Mesendoderm (in vitro differentiated cells): Measurements from ENCODE around the gene PDHX.
"Not testable (repeated sequence)": the region's sequence is repeated elsewhere in the genome, so short reads cannot be mapped to it uniquely, and the experiment has no call there.

Experiments
- DNase-seq: peaks from one replicate; pipeline ENCODE4 v3.0.0; 2013
- H2AK5ac ChIP-seq: 2 replicates; pipeline ENCODE4 v1.6.1; 2013; ENCODE audit warnings: low read length, inconsistent platforms
- H2BK120ac ChIP-seq: 2 replicates; pipeline ENCODE4 v1.6.1; 2013; ENCODE audit warnings: low read depth, mild to moderate bottlenecking, low read length, moderate library complexity, mixed read lengths
- H2BK15ac ChIP-seq: replicated peaks from 2 replicates; pipeline ENCODE4 v1.6.1; 2013; ENCODE audit warnings: low read depth, mild to moderate bottlenecking, moderate library complexity
- H2BK5ac ChIP-seq: 2 replicates; pipeline ENCODE4 v1.6.1; 2013; ENCODE audit warnings: low read length, inconsistent platforms
- H3K18ac ChIP-seq: 2 replicates; pipeline ENCODE4 v1.6.1; 2013; ENCODE audit warnings: mild to moderate bottlenecking, low read length, mixed read lengths
- H3K23ac ChIP-seq: one replicate; pipeline ENCODE4 v1.6.1; 2013; ENCODE audit warnings: low read length
- H3K27ac ChIP-seq: 2 replicates; pipeline ENCODE4 v1.5.1; 2013; ENCODE audit warnings: low read depth, mild to moderate bottlenecking, inconsistent platforms, low read length, moderate library complexity
- H3K27me3 ChIP-seq: 2 replicates; pipeline ENCODE4 v1.6.1; 2013; ENCODE audit warnings: low read length, control low read depth, mild to moderate bottlenecking, inconsistent platforms; ENCODE audit not compliant: insufficient read depth, poor library complexity
- H3K36me3 ChIP-seq: 2 replicates; pipeline ENCODE4 v1.6.1; 2013; ENCODE audit warnings: low read length, inconsistent platforms; ENCODE audit not compliant: control insufficient read depth, insufficient read depth
- H3K4ac ChIP-seq: one replicate; pipeline ENCODE4 v1.6.1; 2013; ENCODE audit warnings: low read depth, mild to moderate bottlenecking, low read length, moderate library complexity
- H3K4me1 ChIP-seq: 2 replicates; pipeline ENCODE4 v1.6.1; 2013; ENCODE audit warnings: low read depth, low read length, inconsistent platforms; ENCODE audit not compliant: control insufficient read depth
- H3K4me2 ChIP-seq: 2 replicates; pipeline ENCODE4 v1.6.1; 2013; ENCODE audit warnings: low read length
- H3K4me3 ChIP-seq: 2 replicates; pipeline ENCODE4 v1.5.1; 2013; ENCODE audit warnings: mild to moderate bottlenecking, low read length
- H3K56ac ChIP-seq: one replicate; pipeline ENCODE4 v1.6.1; 2013; ENCODE audit warnings: low read length
- H3K79me1 ChIP-seq: 2 replicates; pipeline ENCODE4 v1.6.1; 2013; ENCODE audit warnings: low read length, inconsistent platforms
- H3K79me2 ChIP-seq: 2 replicates; pipeline ENCODE4 v1.6.1; 2013; ENCODE audit warnings: mild to moderate bottlenecking, low read length; ENCODE audit not compliant: control insufficient read depth, insufficient read depth
- H3K9ac ChIP-seq: 2 replicates; pipeline ENCODE4 v1.6.1; 2013; ENCODE audit warnings: low read length, inconsistent platforms
- H4K5ac ChIP-seq: one replicate; pipeline ENCODE4 v1.6.1; 2013; ENCODE audit warnings: low read length
- H4K8ac ChIP-seq: one replicate; pipeline ENCODE4 v1.6.1; 2013; ENCODE audit warnings: low read depth, mild to moderate bottlenecking, control low read depth, low read length, moderate library complexity
- WGBS: extraction: QIAGEN DNeasy Blood & Tissue Kit; methylation state at CpG from one replicate; pipeline ENCODE4 v1.1.7; 2013; ENCODE audit warnings: low lambda C conversion rate, missing lambda C conversion rate; ENCODE audit not compliant: insufficient coverage; ENCODE audit errors: extremely low coverage; 5-methylcytosine and 5-hydroxymethylcytosine counted together

Gene PDHX

DNA sequence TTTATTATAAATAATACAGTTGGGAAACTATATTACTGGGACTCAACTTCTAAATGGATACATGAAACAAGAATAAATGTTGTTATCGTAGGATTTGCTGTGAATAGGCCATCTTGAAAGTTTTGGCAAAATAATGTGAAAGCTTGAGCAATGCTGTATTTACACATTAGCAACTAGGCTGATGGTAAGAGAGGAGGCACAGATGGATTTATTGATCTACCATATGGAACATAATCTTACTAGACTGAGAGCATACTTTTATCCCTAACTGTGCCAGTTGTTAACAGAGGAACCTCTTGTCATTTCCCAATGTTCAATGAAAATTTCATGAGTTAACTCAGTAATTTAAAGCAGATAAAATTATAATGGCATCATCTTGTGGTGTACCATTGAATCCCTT, 23.0 kb upstream of the PDHX start:
- Histone ChIP-seq H3K36me3 (no peaks in the 10 kb centered on the region), H3K4ac (no peak overlapping the region), H3K27ac (no peak overlapping the region), H3K4me1 (no peaks in the 10 kb centered on the region), H3K4me3 (no peak overlapping the region), H2BK15ac (no peak overlapping the region), H2BK120ac (no peak overlapping the region), H3K56ac (no peak overlapping the region), H3K18ac (no peak overlapping the region), H3K23ac (no peak overlapping the region), H4K8ac (no peak overlapping the region), H3K27me3 (no peaks in the 10 kb centered on the region), H3K9ac (no peak overlapping the region), H3K79me1 (no peaks in the 10 kb centered on the region), H4K5ac (no peak overlapping the region), H2BK5ac (no peak overlapping the region), H3K4me2 (no peak overlapping the region), H3K79me2 (peaks cover 2% of the 10 kb centered on the region), H2AK5ac (no peak overlapping the region)
- no CpG with 5 or more reads among the region's 1 CpG for WGBS
- DNase-seq, result no peak

DNA sequence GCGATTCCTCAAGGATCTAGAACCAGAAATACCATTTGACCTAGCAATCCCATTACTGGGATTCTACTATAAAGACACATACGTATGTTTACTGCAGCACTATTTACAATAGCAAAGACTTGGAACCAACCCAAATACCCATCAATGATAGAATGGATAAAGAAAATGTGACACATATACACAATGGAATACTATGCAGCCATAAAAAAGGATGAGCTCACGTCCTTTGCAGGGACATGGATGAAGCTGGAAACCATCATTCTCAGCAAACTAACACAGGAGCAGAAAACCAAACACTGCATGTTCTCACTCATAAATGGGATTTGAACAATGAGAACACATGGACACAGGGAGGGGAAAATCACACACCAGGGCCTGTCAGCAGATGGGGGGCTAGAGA, 20.2 kb upstream of the PDHX start:
- H3K18ac ChIP-seq, H3K4me3 ChIP-seq: not testable (repeated sequence)
- WGBS, result no CpG with 5 or more reads among the region's 3 CpGs

DNA sequence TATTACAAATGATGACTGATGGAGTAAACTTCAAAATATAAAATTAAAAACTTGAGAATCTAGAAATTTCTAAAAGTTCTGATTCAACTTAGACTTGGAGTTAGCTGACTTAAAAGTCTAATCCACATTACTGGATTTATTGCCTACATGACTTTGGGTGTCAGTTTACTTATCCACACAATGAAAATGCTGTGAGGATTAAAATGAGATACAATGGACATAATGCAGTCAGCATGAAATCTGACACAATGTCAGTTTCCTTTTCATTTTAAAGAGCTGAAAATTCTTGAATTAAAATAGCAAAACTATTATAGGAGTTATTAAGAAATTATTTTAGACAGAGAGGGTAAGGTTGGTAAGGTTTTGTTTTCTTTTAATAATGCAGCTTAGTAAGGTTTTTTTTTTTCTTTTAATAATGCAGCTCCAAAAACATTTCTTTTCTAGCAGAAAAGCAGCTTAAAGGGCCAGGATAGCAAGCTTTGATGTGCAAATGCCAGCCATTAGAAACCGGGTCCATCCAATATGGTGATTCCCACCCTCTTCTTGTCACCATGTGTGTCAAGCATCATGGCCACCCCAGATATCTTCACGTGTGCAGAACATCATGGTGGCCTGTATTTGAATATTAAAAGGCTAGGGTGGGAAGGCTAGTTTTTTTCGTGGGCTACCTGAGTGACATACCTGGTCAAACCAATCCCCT, 19.1 kb upstream of the PDHX start:
- peaks cover 2% of the 10 kb centered on the region for H3K79me2 ChIP-seq
- no peak overlapping the region for H4K5ac ChIP-seq
- H4K8ac ChIP-seq, result no peak overlapping the region
- H3K56ac ChIP-seq, result no peak overlapping the region
- WGBS, result no CpG with 5 or more reads among the region's 3 CpGs
- H3K18ac ChIP-seq, result no peak overlapping the region
- no peak overlapping the region for H3K9ac ChIP-seq
- no peak overlapping the region for H3K4me3 ChIP-seq
- DNase-seq, result no peak
- no peak overlapping the region for H3K4ac ChIP-seq
- no peak overlapping the region for H2AK5ac ChIP-seq
- H3K4me1 ChIP-seq, result no peaks in the 10 kb centered on the region
- no peak overlapping the region for H3K27ac ChIP-seq
- no peak overlapping the region for H2BK5ac ChIP-seq
- H2BK120ac ChIP-seq, result no peak overlapping the region
- no peaks in the 10 kb centered on the region for H3K36me3 ChIP-seq
- no peak overlapping the region for H2BK15ac ChIP-seq
- H3K4me2 ChIP-seq, result no peak overlapping the region
- H3K27me3 ChIP-seq, result no peaks in the 10 kb centered on the region
- H3K79me1 ChIP-seq, result peaks cover 8% of the 10 kb centered on the region
- H3K23ac ChIP-seq, result no peak overlapping the region

More for the DNA sequence above, 20.2 kb upstream of the PDHX start:
- not testable (repeated sequence) for H3K79me2 ChIP-seq, H3K4me1 ChIP-seq, H2BK120ac ChIP-seq, H2AK5ac ChIP-seq, H4K8ac ChIP-seq, H3K9ac ChIP-seq, H3K27me3 ChIP-seq, H3K56ac ChIP-seq, H2BK15ac ChIP-seq, H3K79me1 ChIP-seq, H3K4ac ChIP-seq, H3K36me3 ChIP-seq, H3K4me2 ChIP-seq, H4K5ac ChIP-seq, H2BK5ac ChIP-seq, DNase-seq, H3K27ac ChIP-seq, H3K23ac ChIP-seq

DNA sequence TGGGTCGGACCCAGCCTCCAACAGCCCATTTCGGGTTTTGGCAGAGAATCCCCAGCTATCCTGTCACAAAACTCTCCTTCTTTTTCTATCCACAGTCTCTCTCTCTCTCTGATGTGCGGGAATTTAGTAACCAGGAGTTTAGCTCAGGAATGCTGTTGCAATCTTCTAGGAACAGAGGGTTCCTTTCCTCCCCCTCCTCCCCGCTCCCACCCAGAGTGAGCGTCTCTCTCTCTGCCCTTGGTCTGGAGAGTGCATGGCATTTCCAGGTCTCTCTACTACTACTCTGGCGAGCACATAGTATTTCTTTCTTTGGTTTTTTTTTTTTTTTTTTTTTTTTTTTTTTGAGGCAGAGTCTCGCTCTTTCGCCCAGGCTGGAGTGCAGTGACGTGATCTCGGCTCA, 17.9 kb upstream of the PDHX start:
- Histone ChIP-seq H2BK15ac (no peak overlapping the region), H3K4me3 (no peak overlapping the region), H2BK5ac (no peak overlapping the region), H4K5ac (no peak overlapping the region), H3K27me3 (no peaks in the 10 kb centered on the region), H3K4ac (no peak overlapping the region), H3K18ac (no peak overlapping the region), H3K36me3 (no peaks in the 10 kb centered on the region), H2BK120ac (no peak overlapping the region), H2AK5ac (no peak overlapping the region), H3K4me2 (no peak overlapping the region), H3K27ac (no peak overlapping the region), H3K79me2 (peaks cover 2% of the 10 kb centered on the region), H3K56ac (no peak overlapping the region), H3K79me1 (peaks cover 8% of the 10 kb centered on the region), H3K23ac (no peak overlapping the region), H4K8ac (no peak overlapping the region), H3K4me1 (no peaks in the 10 kb centered on the region), H3K9ac (no peak overlapping the region)
- no CpG with 5 or more reads among the region's 10 CpGs for WGBS
- DNase-seq, result no peak

DNA sequence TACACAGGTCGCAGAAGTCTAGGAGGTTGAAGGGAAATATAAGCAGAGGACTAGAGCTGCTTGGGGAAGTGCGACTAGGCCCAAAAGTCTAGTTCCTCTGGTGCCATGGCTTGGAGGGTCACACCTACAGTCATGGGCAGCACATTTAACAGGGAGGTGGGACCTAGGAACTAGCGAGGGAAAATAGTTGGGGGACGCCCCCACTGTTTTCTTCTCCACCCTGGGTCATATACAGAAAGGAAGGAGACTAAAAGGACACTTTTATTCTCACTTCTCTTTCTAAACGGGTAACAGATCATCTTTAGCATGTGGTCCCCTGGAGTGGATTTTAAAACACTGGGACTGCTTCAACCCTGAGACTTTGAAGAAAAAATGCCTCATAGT, 16.8 kb upstream of the PDHX start:
- WGBS, result no CpG with 5 or more reads among the region's 5 CpGs
- Histone ChIP-seq H3K4me3 (no peak overlapping the region), H3K79me2 (peaks cover 2% of the 10 kb centered on the region), H2AK5ac (no peak overlapping the region), H3K23ac (no peak overlapping the region), H2BK120ac (no peak overlapping the region), H2BK5ac (no peak overlapping the region), H3K18ac (no peak overlapping the region), H3K4ac (no peak overlapping the region), H3K56ac (no peak overlapping the region), H3K27me3 (no peaks in the 10 kb centered on the region), H4K5ac (no peak overlapping the region), H3K4me2 (no peak overlapping the region), H4K8ac (no peak overlapping the region), H2BK15ac (no peak overlapping the region), H3K9ac (no peak overlapping the region), H3K27ac (no peak overlapping the region), H3K79me1 (peaks cover 8% of the 10 kb centered on the region), H3K4me1 (no peaks in the 10 kb centered on the region), H3K36me3 (no peaks in the 10 kb centered on the region)
- DNase-seq, result peak; percentile 37

DNA sequence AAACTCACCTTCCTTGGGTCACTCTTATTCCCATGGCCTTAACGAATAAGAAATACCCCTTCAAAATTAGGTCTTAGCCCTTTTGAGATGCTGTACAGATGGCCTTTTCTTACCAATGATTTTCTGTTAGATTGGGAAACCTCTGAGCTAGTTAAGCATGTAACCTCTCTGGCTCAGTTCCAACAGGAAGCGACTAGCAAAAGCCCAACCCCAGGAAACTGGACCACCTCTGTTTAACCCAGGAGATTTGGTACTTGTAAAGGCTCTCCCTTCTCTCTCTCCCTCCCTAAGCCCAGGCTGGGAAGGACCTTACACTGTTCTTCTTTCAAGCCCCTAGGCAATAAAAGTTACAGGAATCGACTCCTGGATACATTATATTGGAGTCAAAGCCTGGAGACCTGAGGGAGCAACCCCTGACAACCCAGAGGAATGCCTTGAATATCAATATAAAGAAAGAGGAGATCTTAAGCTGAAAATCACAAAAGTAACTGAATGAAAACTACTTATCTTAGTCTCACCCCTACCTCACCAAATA, 11.9 kb upstream of the PDHX start:
- DNase-seq, result no peak
- Histone ChIP-seq H3K27ac (no peak overlapping the region), H3K4me3 (no peak overlapping the region)

More for the DNA sequence above, 11.9 kb upstream of the PDHX start:
- no peak overlapping the region for H2BK120ac ChIP-seq
- H3K9ac ChIP-seq, result no peak overlapping the region
- H3K18ac ChIP-seq, result no peak overlapping the region
- H4K5ac ChIP-seq, result no peak overlapping the region
- H3K4me1 ChIP-seq, result no peaks in the 10 kb centered on the region
- no peak overlapping the region for H3K4me2 ChIP-seq
- peaks cover 2% of the 10 kb centered on the region for H3K79me2 ChIP-seq
- H3K79me1 ChIP-seq, result peaks cover 10% of the 10 kb centered on the region
- H3K56ac ChIP-seq, result no peak overlapping the region
- no peaks in the 10 kb centered on the region for H3K27me3 ChIP-seq
- no CpG with 5 or more reads among the region's 3 CpGs for WGBS
- H3K36me3 ChIP-seq, result no peaks in the 10 kb centered on the region
- no peak overlapping the region for H3K23ac ChIP-seq
- H2AK5ac ChIP-seq, result no peak overlapping the region
- H2BK15ac ChIP-seq, result no peak overlapping the region
- H2BK5ac ChIP-seq, result no peak overlapping the region
- H4K8ac ChIP-seq, result no peak overlapping the region
- H3K4ac ChIP-seq, result no peak overlapping the region
